Measurements from ENCODE around the gene XPO5. TPM values are rescaled to one million over a fixed set of nuclear protein-coding genes. Genes with fewer than 3 reads are reported as not detected.

Gene XPO5
- total and polyA plus RNA-seq, 2 experiments from 2014 or later, result 28.5 to 95.2 TPM

- peaks cover 31% of the 10 kb centered on the region for H3K79me2 ChIP-seq (replicated peaks; ENCODE audit: insufficient read depth)
- H3K4me3 ChIP-seq, result no peak overlapping the region
- peak; percentile 76 for ATAC-seq
- Mint-ChIP-seq H3K4me1 (peaks cover 29% of the 10 kb centered on the region), H3K27me3 (ENCODE audit: insufficient read depth, low read depth, poor library complexity) (peaks cover 7% of the 10 kb centered on the region), H3K36me3 (ENCODE audit: low read depth) (peaks cover 30% of the 10 kb centered on the region), H3K27ac (peak overlapping the region; percentile 91; the same call in 1 of the 2 replicates), H3K4me3 (no peak overlapping the region), H3K9me3 (no peaks in the 10 kb centered on the region)
- no peaks in the 10 kb centered on the region for H3F3A ChIP-seq (replicated peaks; ENCODE audit: low read depth)
- DNase-seq (ENCODE audit: low spot score), result peak; percentile 72
- no peak for TF ChIP-seq STAT1 (IDR thresholded peaks at IDR 0.05; ENCODE audit: unreplicated experiment)
- no peak for TF ChIP-seq JUNB (IDR thresholded peaks at IDR 0.05; ENCODE audit: unreplicated experiment)
- peak; percentile 65 to 77 for TF ChIP-seq CTCF (conservative IDR thresholded peaks at IDR 0.05; ENCODE audit: low read depth in 2 of 2)
- no peak for TF ChIP-seq POLR2AphosphoS5 (IDR thresholded peaks at IDR 0.05; ENCODE audit: low read depth)
- no peak overlapping the region for H2AFZ ChIP-seq
- peak overlapping the region; percentile 48 for H3K4me2 ChIP-seq
- no peaks in the 10 kb centered on the region for H3K27me3 ChIP-seq (ENCODE audit: insufficient read depth)
- no peaks in the 10 kb centered on the region for H3K9me2 ChIP-seq (ENCODE audit: insufficient read depth)
- H3K4me1 ChIP-seq (ENCODE audit: insufficient read depth), result peaks cover 16% of the 10 kb centered on the region
- H3K36me3 ChIP-seq (ENCODE audit: insufficient read depth), result peaks cover 2% of the 10 kb centered on the region; the same call in 1 of the 2 replicates
- peak overlapping the region; percentile 59; the same call in 1 of the 2 replicates for H3K27ac ChIP-seq (ENCODE audit: low read depth)
- peaks cover 6% of the 10 kb centered on the region for H4K20me1 ChIP-seq (replicated peaks; ENCODE audit: insufficient read depth)
Measured at GRCh38 chr6:43496370-43497128, 79.3 kb downstream of the XPO5 start.

- TF ChIP-seq CTCF (conservative IDR thresholded peaks at IDR 0.05; ENCODE audit: low read depth in 2 of 2) (peak in 1 of 2 experiments; percentile 39; a peak in 2 of 4 replicates), ZNF331 (CRISPR knock-in tag; IDR thresholded peaks at IDR 0.05; ENCODE audit: low read depth) (no peak)
- H3K4me1 Mint-ChIP-seq, result peaks cover 29% of the 10 kb centered on the region
- H3K27me3 Mint-ChIP-seq (ENCODE audit: insufficient read depth, low read depth, poor library complexity), result peaks cover 6% of the 10 kb centered on the region
- peaks cover 23% of the 10 kb centered on the region for H3K36me3 Mint-ChIP-seq (ENCODE audit: low read depth)
- H3F3A ChIP-seq (replicated peaks; ENCODE audit: low read depth), result no peaks in the 10 kb centered on the region
- no peaks in the 10 kb centered on the region for H3K9me3 Mint-ChIP-seq
- peaks cover 16% of the 10 kb centered on the region for H3K4me1 ChIP-seq (ENCODE audit: insufficient read depth)
- peak overlapping the region; percentile 91 for H3K27ac Mint-ChIP-seq
- peaks cover 8% of the 10 kb centered on the region for H4K20me1 ChIP-seq (replicated peaks; ENCODE audit: insufficient read depth)
- ATAC-seq (peak; percentile 7; the same call in 2 of the 3 replicates), DNase-seq (ENCODE audit: low spot score) (no peak)
- no peak overlapping the region for H2AFZ ChIP-seq
- peak overlapping the region; percentile 59; the same call in 1 of the 2 replicates for H3K27ac ChIP-seq (ENCODE audit: low read depth)
- peak overlapping the region; percentile 48; the same call in 1 of the 2 replicates for H3K4me2 ChIP-seq
- no peak overlapping the region for H3K4me3 ChIP-seq
- peaks cover 2% of the 10 kb centered on the region; the same call in 1 of the 2 replicates for H3K36me3 ChIP-seq (ENCODE audit: insufficient read depth)
- H3K9me2 ChIP-seq (ENCODE audit: insufficient read depth), result no peaks in the 10 kb centered on the region
- H3K79me2 ChIP-seq (replicated peaks; ENCODE audit: insufficient read depth), result peaks cover 31% of the 10 kb centered on the region
- no peak overlapping the region; the same call in 2 of the 3 replicates for H3K4me3 Mint-ChIP-seq
- H3K27me3 ChIP-seq (ENCODE audit: insufficient read depth), result no peaks in the 10 kb centered on the region
Measured at GRCh38 chr6:43495409-43495941, 80.4 kb downstream of the XPO5 start.
